Urinary bladder (tissue), 4 donors: ENCODE measurements around the gene BFAR. TPM values are rescaled to one million over a fixed set of nuclear protein-coding genes. Genes with fewer than 3 reads are reported as not detected.
"Not testable (repeated sequence)": the region's sequence is repeated elsewhere in the genome, so short reads cannot be mapped to it uniquely, and the experiment has no call there.

Source experiments
- DNase-seq: peaks from one replicate; pipeline ENCODE4 v3.0.0-alpha.2; 2015; ENCODE audit errors: extremely low spot score
- H3K27ac ChIP-seq: one replicate; pipeline ENCODE4 v1.5.1; 2013; ENCODE audit warnings: low read depth, mild to moderate bottlenecking, moderate library complexity
- H3K36me3 ChIP-seq: one replicate; pipeline ENCODE4 v1.6.1; 2013; ENCODE audit warnings: mild to moderate bottlenecking, moderate library complexity; ENCODE audit not compliant: insufficient read depth
- H3K4me1 ChIP-seq: one replicate; pipeline ENCODE4 v1.6.1; 2013; ENCODE audit warnings: mild to moderate bottlenecking, moderate library complexity; ENCODE audit not compliant: insufficient read depth
- H3K4me3 ChIP-seq: one replicate; pipeline ENCODE4 v1.5.1; 2013; ENCODE audit warnings: low read depth, low read length
- WGBS: extraction: QIAGEN DNeasy Blood & Tissue Kit; methylation state at CpG from one replicate; pipeline ENCODE4 v1.1.7; 2013; 5-methylcytosine and 5-hydroxymethylcytosine counted together
- polyA plus RNA-seq: library from polyadenylated mRNA; stranded (reverse); fragments of 200-250 nt; gene quantifications from one replicate; pipeline ENCODE4 v1.2.3, GENCODE V29; 2013
- total RNA-seq: library from RNA; depleted of rRNA; stranded (reverse); fragments of >200 nt; gene quantifications from one replicate; pipeline ENCODE4 v1.2.3, GENCODE V29; 2014
- donor health status: healthy with polysubstance abuse.
- donor health status: healthy.

Gene BFAR
- total and polyA plus RNA-seq, 2 donors: 47.7 to 54.2 TPM

DNA sequence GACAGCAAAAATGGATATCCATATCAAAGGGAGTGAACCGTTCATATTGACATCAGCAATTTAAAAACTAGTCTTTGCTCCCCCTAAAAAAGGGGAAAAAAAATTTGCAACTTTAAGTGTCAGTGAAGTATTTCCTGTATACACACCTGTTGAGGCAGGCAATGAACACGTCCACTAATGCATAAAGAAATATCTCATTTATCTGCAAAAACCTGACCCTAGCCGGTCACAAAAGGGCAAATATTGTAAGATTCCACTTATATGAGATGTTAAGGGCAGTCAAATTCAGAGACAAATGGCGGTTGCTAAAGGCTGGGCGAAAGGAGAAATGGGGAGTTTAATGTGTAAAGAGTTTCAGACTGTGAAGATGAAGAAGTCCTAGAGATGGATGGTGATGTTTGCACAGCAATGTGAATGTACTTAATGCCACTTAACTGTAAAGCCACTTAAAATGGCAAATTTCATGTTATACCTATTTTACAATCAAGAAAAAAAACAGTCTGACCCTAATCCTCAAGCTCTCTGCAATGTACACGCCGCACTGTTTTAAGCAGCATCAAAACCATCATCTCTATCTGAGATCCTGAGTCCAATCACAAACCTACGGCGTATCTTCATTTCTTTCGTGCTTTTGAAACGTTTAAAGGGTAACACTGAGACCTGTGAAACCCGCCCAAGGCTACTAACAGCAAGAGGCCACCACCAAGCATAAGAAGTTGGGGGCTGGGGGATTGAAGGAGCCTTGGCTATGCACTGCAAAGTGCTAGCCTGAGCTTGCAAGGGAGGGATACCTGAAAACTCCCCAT, 3.7 kb upstream of the BFAR start:
- peak overlapping the region; percentile 84 for H3K27ac ChIP-seq
- DNase-seq: no peak
- 56% methylated on average over 12 of the region's 12 CpGs for WGBS
- peak overlapping the region; percentile 90 for H3K4me3 ChIP-seq
- H3K36me3 ChIP-seq: peaks cover 6% of the 10 kb centered on the region
- no peaks in the 10 kb centered on the region for H3K4me1 ChIP-seq

DNA sequence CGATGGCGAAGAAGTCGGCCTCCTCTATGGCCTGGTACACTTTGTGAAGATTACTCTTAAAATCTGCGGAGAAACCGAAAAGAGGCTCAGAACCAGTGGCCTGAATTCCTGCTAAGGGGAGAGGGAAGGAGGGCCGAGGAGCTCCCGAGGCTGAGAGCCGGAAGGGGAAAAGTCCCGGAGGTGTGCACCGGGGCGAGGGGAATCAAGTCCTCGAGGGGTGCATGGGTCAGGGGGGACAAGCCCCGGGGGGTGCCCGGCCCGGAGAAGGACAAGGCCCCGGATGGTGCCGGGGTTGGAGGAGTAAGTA, 3.2 kb upstream of the BFAR start:
- peak overlapping the region; percentile 84 for H3K27ac ChIP-seq
- H3K36me3 ChIP-seq: peaks cover 6% of the 10 kb centered on the region
- 2% methylated on average over 17 of the region's 17 CpGs for WGBS
- H3K4me3 ChIP-seq: peak overlapping the region; percentile 90
- DNase-seq: no peak
- H3K4me1 ChIP-seq: peaks cover 1% of the 10 kb centered on the region

DNA sequence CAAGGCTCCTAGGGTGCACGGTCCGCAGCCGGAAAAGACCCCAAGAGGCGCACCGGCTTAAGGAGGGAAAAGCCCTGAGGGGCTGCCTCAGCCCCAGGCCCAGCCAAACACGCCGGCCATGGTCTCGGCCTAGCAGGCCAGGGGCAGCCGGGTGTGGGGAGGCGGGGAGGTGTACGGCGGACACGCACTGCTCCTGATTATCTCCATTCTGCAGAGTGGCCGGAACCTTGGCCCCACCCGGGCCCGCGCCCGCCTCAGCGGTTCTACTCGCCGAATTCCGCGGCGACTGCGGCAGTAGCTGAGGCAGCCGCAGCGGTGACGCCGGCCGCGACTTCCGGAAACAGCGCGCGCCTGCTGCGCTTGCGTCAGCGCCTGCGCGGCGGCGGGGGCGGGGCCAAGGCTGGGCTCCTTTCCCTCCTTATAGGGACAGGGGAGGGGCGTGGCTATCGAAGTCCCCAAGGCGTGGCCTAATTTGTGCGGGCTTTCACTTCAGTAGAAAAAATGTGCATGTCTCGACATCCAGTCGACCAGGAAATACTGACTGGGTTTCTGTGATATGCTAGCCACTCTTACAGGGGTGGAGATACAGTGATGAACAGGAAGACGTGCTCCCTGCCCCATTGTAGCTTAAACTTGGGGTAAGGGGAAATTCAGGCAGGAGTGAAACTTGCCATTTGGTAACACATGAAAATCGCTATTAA, 2.7 kb upstream of the BFAR start, which contains the start of gene PARN:
Gene PARN, minus strand, starts transcription at position 342 of the 701 bp plus-strand sequence. Its CDS starts 135 bp downstream, at position 207.
- peak; percentile 86 for DNase-seq
- Histone ChIP-seq H3K36me3 (peaks cover 5% of the 10 kb centered on the region), H3K4me1 (peaks cover 1% of the 10 kb centered on the region), H3K27ac (peak within 1 kb of the TSS; percentile 84), H3K4me3 (peak within 1 kb of the TSS; percentile 90)
- WGBS: 1% methylated on average over 51 of the region's 51 CpGs

DNA sequence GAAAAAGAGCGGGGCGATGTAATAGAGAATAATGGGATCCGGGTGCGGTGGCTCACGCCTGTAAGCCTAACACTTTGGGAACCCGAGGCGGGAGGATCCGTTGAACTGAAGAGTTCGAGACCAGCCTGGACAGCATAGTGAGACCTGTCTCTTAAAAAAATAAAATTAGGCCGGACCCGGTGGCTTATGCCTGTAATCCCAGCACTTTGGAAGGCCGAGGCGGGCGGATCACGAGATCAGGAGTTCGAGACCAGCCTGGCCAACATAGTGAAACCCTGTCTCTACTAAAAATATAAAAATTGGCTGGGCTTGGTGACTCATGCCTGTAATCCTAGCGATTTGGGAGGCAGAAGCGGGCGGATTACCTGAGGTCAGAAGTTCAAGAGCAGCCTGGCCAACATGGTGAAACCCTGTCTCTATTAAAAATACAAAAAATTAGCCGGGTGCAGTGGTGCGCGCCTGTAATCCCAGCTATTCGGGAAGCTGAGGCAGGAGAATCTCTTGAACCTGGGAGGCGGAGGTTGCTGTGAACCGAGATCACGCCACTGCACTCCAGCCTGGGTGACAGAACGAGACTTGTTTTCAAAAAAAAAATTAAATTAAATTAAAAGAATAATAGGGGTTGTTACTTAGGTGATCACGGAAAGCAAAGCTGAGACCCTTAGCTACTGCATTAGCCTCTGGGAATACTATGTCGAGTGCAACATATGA, 2.0 kb upstream of the BFAR start:
- WGBS: 83% methylated on average over 29 of the region's 29 CpGs
- not testable (repeated sequence) for DNase-seq

GRCh38 chr16:14634389-14634725, 1.6 kb downstream of the BFAR start:
- Histone ChIP-seq H3K4me3 (peak overlapping the region; percentile 84), H3K27ac (no peak overlapping the region), H3K4me1 (peaks cover 1% of the 10 kb centered on the region), H3K36me3 (no peaks in the 10 kb centered on the region)
- WGBS: 64% methylated on average over 7 of the region's 7 CpGs
- DNase-seq: no peak

More for the DNA sequence above, 2.0 kb upstream of the BFAR start:
- H3K4me1 ChIP-seq, H3K36me3 ChIP-seq: not testable (repeated sequence)
- Histone ChIP-seq H3K27ac (peak overlapping the region; percentile 82), H3K4me3 (peak overlapping the region; percentile 90)

DNA sequence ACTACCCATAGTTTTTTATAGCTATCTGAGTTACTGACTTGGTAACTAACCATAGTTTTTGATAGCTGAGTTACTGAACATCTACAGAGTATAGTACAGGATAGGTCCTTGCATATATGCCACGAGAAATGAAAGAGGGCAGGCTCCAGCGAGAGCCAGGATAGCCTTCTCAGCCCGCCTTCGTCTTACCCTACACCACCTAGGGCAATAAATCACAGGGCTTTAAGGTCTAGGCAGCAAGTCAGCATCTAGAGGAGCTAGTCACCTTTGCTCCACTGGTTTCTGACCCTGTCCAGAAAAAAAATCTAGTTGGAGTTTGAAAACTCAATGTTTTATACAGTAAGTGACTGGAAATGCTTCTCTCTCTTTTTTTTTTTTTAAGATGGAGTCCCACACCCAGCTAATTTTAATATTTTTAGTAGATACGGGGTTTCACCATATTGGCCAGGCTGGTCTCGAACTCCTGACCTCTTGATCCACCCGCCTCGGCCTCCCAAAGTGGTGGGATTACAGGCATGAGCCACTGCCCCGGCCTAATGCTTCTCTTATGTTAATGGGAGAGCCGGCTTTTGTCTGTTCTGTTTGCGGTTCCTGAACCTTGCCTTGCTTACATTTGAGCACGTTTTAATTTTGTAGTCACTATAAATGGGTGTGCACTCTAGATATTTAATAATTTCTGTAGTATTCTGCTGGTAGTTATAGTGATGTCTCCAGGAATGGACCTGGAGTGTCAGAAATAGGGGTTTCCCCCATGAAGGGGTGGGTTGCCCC, 2.8 kb downstream of the BFAR start:
- H3K27ac ChIP-seq: no peak overlapping the region
- H3K36me3 ChIP-seq: no peaks in the 10 kb centered on the region
- H3K4me3 ChIP-seq: no peak overlapping the region
- H3K4me1 ChIP-seq: peaks cover 2% of the 10 kb centered on the region
- no peak for DNase-seq
- 64% methylated on average over 12 of the region's 12 CpGs for WGBS

GRCh38 chr16:14636179-14636950, 3.6 kb downstream of the BFAR start:
- not testable (repeated sequence) for H3K36me3 ChIP-seq, H3K4me1 ChIP-seq, H3K27ac ChIP-seq, DNase-seq, H3K4me3 ChIP-seq
- 51% methylated on average over 17 of the region's 17 CpGs for WGBS

- H3K4me3 ChIP-seq, H3K27ac ChIP-seq, H3K36me3 ChIP-seq, DNase-seq, H3K4me1 ChIP-seq: not testable (repeated sequence)
- 29% methylated on average over 1 of the region's 1 CpG for WGBS
These were observed 4.1 kb downstream of the BFAR start for GRCh38 chr16:14636951-14637240.

GRCh38 chr16:14640538-14640937, 7.8 kb downstream of the BFAR start:
- Histone ChIP-seq H3K36me3 (peaks cover 2% of the 10 kb centered on the region), H3K4me1 (peaks cover 1% of the 10 kb centered on the region), H3K27ac (no peak overlapping the region), H3K4me3 (no peak overlapping the region)
- DNase-seq: no peak
- WGBS: 92% methylated on average over 10 of the region's 10 CpGs

- 96% methylated on average over 8 of the region's 8 CpGs for WGBS
- no peak overlapping the region for H3K4me3 ChIP-seq
- peaks cover 1% of the 10 kb centered on the region for H3K4me1 ChIP-seq
- no peak for DNase-seq
- no peak overlapping the region for H3K27ac ChIP-seq
- H3K36me3 ChIP-seq: peaks cover 4% of the 10 kb centered on the region
These were observed 8.5 kb downstream of the BFAR start for GRCh38 chr16:14641206-14641605.

GRCh38 chr16:14641926-14642325, 9.2 kb downstream of the BFAR start:
- WGBS: 95% methylated on average over 7 of the region's 7 CpGs
- no peak overlapping the region for H3K4me3 ChIP-seq
- H3K27ac ChIP-seq: no peak overlapping the region
- peaks cover 1% of the 10 kb centered on the region for H3K4me1 ChIP-seq
- H3K36me3 ChIP-seq: peaks cover 4% of the 10 kb centered on the region
- DNase-seq: no peak

DNA sequence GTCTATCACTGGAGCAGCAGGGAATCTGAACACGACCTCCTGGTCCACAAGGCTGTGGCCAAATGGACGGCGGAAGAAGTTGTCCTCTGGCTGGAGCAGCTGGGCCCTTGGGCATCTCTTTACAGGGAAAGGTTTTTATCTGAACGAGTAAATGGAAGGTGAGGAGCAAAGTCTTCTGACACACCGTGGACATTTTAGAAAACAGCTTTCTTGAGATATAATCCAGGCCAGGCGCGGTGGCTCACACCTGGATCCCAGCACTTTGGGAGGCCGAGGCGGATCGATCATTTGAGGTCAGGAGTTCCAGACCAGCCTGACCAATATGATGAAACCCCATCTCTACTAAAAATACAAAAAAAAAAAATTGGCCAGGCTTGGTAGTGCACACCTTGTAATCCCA, 17.1 kb downstream of the BFAR start:
- 94% methylated on average over 10 of the region's 10 CpGs for WGBS
- DNase-seq: no peak
- H3K36me3 ChIP-seq: peaks cover 9% of the 10 kb centered on the region
- H3K4me1 ChIP-seq: no peaks in the 10 kb centered on the region
- no peak overlapping the region for H3K4me3 ChIP-seq
- H3K27ac ChIP-seq: no peak overlapping the region

- peaks cover 9% of the 10 kb centered on the region for H3K36me3 ChIP-seq
- no peak overlapping the region for H3K4me3 ChIP-seq
- no peak overlapping the region for H3K27ac ChIP-seq
- no peak for DNase-seq
- no peaks in the 10 kb centered on the region for H3K4me1 ChIP-seq
- 79% methylated on average over 6 of the region's 6 CpGs for WGBS
These were observed 17.9 kb downstream of the BFAR start for GRCh38 chr16:14650629-14651028.
